ENCODE measurements around the gene KHDRBS1.
A peak's percentile ranks its signal among the peaks of the same experiment; 100 is the strongest.
"Not testable (repeated sequence)": the region's sequence is repeated elsewhere in the genome, so short reads cannot be mapped to it uniquely, and the experiment has no call there.

Gene KHDRBS1

GRCh38 chr1:32012709-32013385, 821 bp upstream of the KHDRBS1 start:
- no peak for DNase-seq (ENCODE audit: low read depth)

GRCh38 chr1:32014199-32014947, 705 bp downstream of the KHDRBS1 start:
- no peak for DNase-seq (ENCODE audit: low read depth)

DNA sequence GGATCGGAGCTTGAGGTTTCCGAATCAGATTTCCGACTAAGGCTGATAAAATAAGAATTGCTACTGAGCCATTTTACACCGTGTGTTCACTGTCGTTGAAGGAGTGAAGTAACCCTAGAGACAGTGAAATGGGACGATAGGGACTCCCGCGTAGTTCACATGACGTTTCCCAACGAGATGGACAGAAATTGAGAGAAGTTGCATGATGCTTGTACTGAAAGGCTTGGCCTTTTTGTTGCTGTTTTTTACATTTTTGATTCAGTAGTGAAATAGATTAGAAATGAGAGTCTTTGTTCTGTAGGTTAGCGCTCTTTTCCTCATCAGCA, 1.2 kb downstream of the KHDRBS1 start:
- no peak for DNase-seq (ENCODE audit: low read depth)

DNA sequence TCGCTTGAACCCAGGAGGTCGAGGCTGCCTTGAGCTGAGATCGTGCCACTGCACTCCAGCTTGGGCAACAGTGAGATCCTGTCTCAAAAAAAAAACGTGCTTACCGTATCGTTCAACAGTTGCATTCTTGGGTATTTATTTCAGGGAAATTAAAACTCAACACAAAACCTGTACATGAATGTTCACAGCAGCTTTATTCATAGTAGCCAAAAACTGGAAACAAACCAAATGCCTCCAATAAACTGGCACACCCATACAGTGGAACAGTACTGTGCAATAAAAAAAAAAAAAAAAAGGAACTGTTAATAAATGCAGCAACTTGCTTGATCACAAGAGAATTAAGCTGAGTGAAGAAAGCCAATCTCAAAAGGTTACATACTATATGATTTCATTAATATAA, 6.7 kb downstream of the KHDRBS1 start:
- no peak for DNase-seq (ENCODE audit: low read depth)

- not testable (repeated sequence) for DNase-seq (ENCODE audit: low read depth)
Measured at GRCh38 chr1:32021574-32022018, 7.9 kb downstream of the KHDRBS1 start.

- DNase-seq (ENCODE audit: low read depth) = no peak
Measured at GRCh38 chr1:32023351-32023750, 9.7 kb downstream of the KHDRBS1 start.

DNA sequence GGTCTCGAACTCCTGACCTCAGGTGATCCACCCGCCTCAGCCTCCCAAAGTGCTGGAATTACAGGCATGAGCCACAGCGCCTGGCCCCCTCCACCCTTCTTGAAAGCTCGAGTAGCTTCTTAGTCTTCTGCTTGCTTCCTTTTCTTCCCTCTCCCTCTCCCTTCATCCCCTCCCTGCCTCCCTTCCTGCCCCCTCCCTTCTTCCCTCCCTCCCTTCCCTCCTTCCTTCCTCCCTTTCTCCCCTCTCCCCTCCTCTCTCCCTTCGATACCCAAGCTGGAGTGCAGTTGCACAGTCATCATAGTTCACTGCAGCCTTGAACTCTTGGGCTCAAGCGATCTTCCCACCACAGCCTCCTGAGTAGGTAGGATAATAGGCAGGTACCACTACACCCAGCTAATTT, 11.8 kb downstream of the KHDRBS1 start:
- DNase-seq (ENCODE audit: low read depth) = no peak

- no peak for DNase-seq (ENCODE audit: low read depth)
Measured at GRCh38 chr1:32028746-32029145, 15.1 kb downstream of the KHDRBS1 start.

DNA sequence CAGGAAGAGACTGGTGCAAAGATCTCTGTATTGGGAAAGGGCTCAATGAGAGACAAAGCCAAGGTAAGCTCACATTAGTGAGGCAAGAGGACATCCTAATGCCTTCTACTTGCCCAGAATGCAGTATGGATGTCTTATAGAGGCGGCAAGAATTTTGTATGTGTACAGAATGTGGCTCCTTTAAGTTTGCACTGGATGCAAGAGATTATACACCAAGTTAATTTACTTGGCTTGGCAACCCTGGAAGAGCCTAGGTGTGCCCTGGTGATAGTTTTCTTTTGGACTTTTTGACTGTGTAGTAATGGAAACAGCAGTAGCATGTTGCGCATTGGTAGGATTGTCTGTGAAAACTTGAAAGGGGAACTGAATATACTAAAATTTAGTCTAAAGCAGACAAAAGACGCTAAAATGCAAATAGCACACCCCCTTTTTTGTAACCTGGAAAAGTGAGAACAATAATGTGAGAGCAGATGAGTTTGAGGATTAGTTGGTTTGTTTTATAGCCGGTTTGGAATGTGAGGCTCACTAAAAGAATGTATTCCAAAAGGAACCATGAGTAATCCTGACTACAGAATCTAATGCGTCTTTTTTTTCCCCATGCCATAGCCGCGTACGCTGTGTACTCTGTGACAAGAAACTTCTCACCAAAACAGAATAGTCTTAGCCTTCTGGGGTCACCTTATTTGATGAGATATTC, 18.1 kb downstream of the KHDRBS1 start:
- peak; percentile 42 for DNase-seq (ENCODE audit: low read depth)

- no peak for DNase-seq (ENCODE audit: low read depth)
Measured at GRCh38 chr1:32032275-32032615, 18.6 kb downstream of the KHDRBS1 start.

GRCh38 chr1:32035119-32035518, 21.5 kb downstream of the KHDRBS1 start:
- no peak for DNase-seq (ENCODE audit: low read depth)

GRCh38 chr1:32040711-32041110, 27.0 kb downstream of the KHDRBS1 start:
- DNase-seq (ENCODE audit: low read depth) = no peak

DNA sequence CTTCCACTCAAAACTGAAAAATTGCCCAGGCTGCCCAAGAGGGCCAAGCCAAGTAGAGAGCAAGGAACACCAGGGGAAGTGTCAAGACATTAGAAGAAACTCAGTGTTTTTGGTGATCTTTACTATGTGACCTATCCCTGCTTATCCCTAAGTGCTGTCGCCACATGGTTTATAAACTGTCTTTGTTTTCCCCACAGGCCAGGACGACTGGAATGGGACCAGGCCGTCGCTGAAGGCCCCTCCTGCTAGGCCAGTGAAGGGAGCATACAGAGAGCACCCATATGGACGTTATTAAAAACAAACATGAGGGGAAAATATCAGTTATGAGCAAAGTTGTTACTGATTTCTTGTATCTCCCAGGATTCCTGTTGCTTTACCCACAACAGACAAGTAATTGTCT, 28.7 kb downstream of the KHDRBS1 start:
- DNase-seq (ENCODE audit: low read depth) = no peak

DNA sequence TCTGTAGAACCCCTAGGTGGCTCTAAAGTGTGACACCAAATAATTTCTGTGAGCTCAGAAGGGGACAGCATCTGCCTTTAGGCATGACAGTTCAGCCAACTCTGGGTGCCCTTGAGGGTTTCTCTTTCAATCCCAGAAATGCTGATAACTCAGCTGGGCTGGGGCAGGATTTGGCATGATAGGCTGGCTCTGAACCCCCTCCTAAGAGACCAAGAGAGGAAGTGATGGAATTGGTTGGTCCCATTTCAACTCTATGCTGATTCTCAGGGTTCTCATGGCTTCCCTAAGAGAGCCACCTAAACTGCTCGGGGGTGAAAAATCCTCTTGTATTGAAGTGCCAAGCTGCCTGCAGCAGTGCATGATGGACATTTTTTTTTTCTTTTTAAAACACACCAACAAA, 30.6 kb downstream of the KHDRBS1 start:
- no peak for DNase-seq (ENCODE audit: low read depth)

GRCh38 chr1:32045772-32046171, 32.1 kb downstream of the KHDRBS1 start:
- no peak for DNase-seq (ENCODE audit: low read depth)

GRCh38 chr1:32047701-32048100, 34.0 kb downstream of the KHDRBS1 start:
- DNase-seq (ENCODE audit: low read depth) = no peak

DNA sequence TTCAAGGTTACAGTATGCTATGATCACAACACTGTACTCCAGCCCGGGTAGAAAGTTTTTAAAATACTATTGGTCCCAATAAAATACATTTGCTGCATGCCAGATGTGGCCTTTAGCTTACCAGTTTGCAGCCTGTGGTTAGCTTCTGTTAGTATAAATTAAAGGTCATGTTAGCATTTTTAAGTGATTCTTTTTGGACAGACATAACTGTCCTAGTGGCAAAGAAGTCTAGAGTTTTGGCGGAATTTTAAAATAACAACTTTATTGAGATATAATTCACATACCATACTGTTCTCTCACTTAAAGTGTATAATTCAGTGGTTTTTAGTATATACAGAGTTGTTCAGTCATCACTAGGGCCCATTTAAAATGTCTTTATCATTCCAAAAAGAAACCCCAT, 34.8 kb downstream of the KHDRBS1 start:
- DNase-seq (ENCODE audit: low read depth) = no peak

DNA sequence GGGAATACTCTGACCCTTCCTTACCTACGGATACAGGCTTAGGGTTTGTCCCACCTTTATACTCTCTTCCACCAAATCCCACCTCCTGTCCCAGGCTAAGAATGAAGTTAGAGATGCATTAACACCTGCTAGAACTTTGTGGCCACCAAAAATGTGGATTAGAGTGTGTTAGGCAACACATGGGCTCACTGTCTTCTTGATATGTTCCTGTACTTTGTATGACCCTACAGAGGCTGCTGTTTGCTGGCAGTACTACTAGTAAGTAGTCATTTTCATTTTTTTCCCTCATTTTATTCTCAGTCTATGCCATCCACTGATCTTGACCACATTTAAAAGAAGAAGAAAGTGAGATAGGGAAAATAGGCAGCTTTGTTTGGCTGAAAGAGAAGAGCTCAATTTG, 38.0 kb downstream of the KHDRBS1 start:
- DNase-seq (ENCODE audit: low read depth) = no peak

GRCh38 chr1:32052887-32053286, 39.2 kb downstream of the KHDRBS1 start:
- DNase-seq (ENCODE audit: low read depth) = no peak

DNA sequence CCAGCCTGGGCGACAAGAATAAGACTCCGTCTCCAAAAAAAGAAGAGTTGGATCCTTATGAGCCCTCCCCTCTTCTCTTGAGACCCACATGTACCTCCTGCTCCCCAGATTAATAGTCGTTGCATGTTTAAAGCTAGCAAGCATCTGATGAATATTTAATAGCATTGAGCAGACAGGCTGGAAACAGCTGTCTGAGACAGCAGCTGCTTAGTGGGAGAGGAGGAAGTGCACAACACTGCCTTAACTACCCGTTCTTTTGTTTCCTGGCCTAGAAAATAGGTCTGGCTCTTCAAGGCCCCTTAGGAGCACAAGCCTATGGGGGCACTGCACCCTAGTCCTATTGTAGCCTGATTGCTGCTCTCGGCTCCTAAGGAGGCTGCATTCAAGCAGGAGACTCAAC, 41.7 kb downstream of the KHDRBS1 start:
- no peak for DNase-seq (ENCODE audit: low read depth)

GRCh38 chr1:32056598-32056997, 42.9 kb downstream of the KHDRBS1 start:
- DNase-seq (ENCODE audit: low read depth) = no peak

DNA sequence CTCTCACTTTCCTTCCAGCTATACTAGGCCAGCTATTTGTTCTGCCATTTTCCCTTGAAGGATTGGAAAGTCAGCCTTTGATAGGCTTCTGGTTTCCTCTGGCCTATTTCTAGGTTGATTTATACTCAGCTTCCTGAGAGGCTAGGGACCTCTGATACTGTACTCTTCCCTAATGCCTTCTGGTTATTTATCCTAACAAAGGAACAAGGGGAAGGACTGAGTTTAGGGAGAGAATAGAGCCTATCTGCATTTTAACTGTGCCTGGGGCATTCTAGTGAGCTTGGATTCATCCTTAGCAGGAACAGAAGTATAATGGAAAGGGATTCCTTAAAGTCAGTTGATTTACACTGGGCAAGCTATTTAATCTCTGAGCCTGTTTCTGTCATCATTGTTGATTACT, 47.2 kb downstream of the KHDRBS1 start:
- no peak for DNase-seq (ENCODE audit: low read depth)

DNA sequence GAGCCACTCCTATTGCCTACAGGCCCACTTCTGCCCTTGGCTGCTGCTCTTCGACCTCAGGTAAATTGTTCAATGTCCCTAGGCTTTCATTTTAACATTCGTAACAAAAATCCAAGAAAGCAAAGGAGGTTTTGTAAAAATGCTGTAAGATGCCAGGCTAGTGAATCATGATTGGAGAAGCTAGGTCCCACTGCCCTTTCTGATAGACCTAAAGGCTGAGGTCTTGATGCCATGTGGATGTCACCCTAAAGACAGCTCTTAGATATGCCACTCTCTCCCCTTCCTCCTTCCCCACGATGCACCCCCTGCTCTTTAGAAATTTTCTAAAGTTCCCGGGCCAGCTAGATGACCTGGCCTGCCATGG, 49.2 kb downstream of the KHDRBS1 start:
- no peak for DNase-seq (ENCODE audit: low read depth)

- no peak for DNase-seq (ENCODE audit: low read depth)
Measured at GRCh38 chr1:32063261-32063681, 49.6 kb downstream of the KHDRBS1 start.
